HCT116 (cell line): ENCODE results near the gene RBM20. TPM values are rescaled to one million over a fixed set of nuclear protein-coding genes. Genes with fewer than 3 reads are reported as not detected.

Source experiments
- ATAC-seq: fragments of 200-7000 bp; cut with Tn5 transposase; 2 replicates; pipeline ENCODE4 v1.9.1; 2020; ENCODE audit warnings: mild to moderate bottlenecking, moderate library complexity
- BruUV-seq: library from RNA; stranded (reverse); fragments of 400-500 nt; replicated peaks from 2 replicates; lab custom pipeline; 2021; lab: Mats Ljungman, UMichigan
- CTCF ChIA-PET: fragments of 300-600 bp; sonication (Branson Sonifier 250); formaldehyde crosslinking; loops from one replicate; lab custom pipeline; 2021; ENCODE audit warnings: antibody characterized with exemption; lab: Charles Lee
- POLR2A ChIA-PET: fragments of 300-600, 350-600 bp; sonication (Branson Sonifier 250); formaldehyde crosslinking; loops from one replicate; lab custom pipeline; 2021; ENCODE audit warnings: antibody characterized with exemption; lab: Charles Lee
- RAD21 ChIA-PET, 2 experiments: fragments of 300-600 bp; sonication (Branson Sonifier 250); formaldehyde crosslinking; loops; one replicate each; lab custom pipeline; 2023; ENCODE audit warnings: low total read pairs in 2 of 2; ENCODE audit not compliant: uncharacterized antibody in 2 of 2, unreplicated experiment in 2 of 2, low non-redundant PET in 1 of 2; lab: Charles Lee
- DNase-seq: peaks from one replicate; pipeline ENCODE4 v3.0.0-alpha.2; 2010; ENCODE audit warnings: low read depth, low spot score
- H2AFZ ChIP-seq: fragments of 200-600 bp; shearing (Covaris generic), sonication (generic); 2 replicates; pipeline ENCODE4 v1.6.1; 2017; ENCODE audit warnings: low read depth, mixed run types, mixed read lengths, antibody characterized with exemption, low read length; ENCODE audit not compliant: poor library complexity, severe bottlenecking
- H3K27ac ChIP-seq: 2 replicates; pipeline ENCODE4 v1.5.1; 2012; ENCODE audit warnings: low read depth, low read length
- H3K27me3 ChIP-seq: fragments of 200-600 bp; sonication (generic); 2 replicates; pipeline ENCODE4 v1.6.1; 2016; ENCODE audit warnings: mixed run types, low read length, mixed read lengths; ENCODE audit not compliant: insufficient read depth
- H3K36me3 ChIP-seq, 2 experiments: fragments of 200-500 bp in 1 of 2; fragments of 200-600 bp in 1 of 2; sonication (Bioruptor generic) in 1 of 2; sonication (generic) in 1 of 2; 2 replicates each; pipeline versions ENCODE4 v1.5.1 to v1.6.1; 2014 to 2016; ENCODE audit warnings: low read length in 2 of 2, inconsistent platforms in 1 of 2, mixed read lengths in 1 of 2, mixed run types in 1 of 2; ENCODE audit not compliant: insufficient read depth in 2 of 2, control insufficient read depth in 1 of 2
- H3K4me1 ChIP-seq, 2 experiments: fragments of 200-600 bp in 1 of 2; sonication (generic) in 1 of 2; 2 replicates each; pipeline versions ENCODE4 v1.5.1 to v1.6.1; 2012 to 2017; ENCODE audit warnings: low read length in 2 of 2, inconsistent platforms in 1 of 2, mild to moderate bottlenecking in 1 of 2, mixed read lengths in 1 of 2, mixed run types in 1 of 2, moderate library complexity in 1 of 2; ENCODE audit not compliant: insufficient read depth in 2 of 2, control insufficient read depth in 1 of 2
- H3K4me2 ChIP-seq: fragments of 200-600 bp; sonication (generic); 2 replicates; pipeline ENCODE4 v1.6.1; 2017; ENCODE audit warnings: mixed run types, low read length, mixed read lengths
- H3K4me3 ChIP-seq, 2 experiments: fragments of 200-600 bp in 1 of 2; sonication (generic) in 1 of 2; replicated peaks in 1 of 2; 2 replicates each; pipeline ENCODE4 v1.5.1; 2011 to 2016; ENCODE audit warnings: low read length in 2 of 2, control low read depth in 1 of 2, low read depth in 1 of 2, mild to moderate bottlenecking in 1 of 2, mixed read lengths in 1 of 2, mixed run types in 1 of 2
- H3K79me2 ChIP-seq: fragments of 200-600 bp; sonication (generic); 2 replicates; pipeline ENCODE4 v1.6.1; 2017; ENCODE audit warnings: mild to moderate bottlenecking, mixed run types, low read length, moderate library complexity, mixed read lengths; ENCODE audit not compliant: insufficient read depth
- H3K9ac ChIP-seq: fragments of 200-600 bp; sonication (generic); 2 replicates; pipeline ENCODE4 v1.6.1; 2016; ENCODE audit warnings: low read length, mixed read lengths
- H3K9me2 ChIP-seq: fragments of 200-600 bp; sonication (generic), shearing (Covaris generic); 2 replicates; pipeline ENCODE4 v1.6.1; 2017; ENCODE audit warnings: mixed run types, mild to moderate bottlenecking, moderate library complexity; ENCODE audit not compliant: insufficient read depth
- H3K9me3 ChIP-seq, 2 experiments: fragments of 200-500 bp in 1 of 2; fragments of 200-600 bp in 1 of 2; sonication (Bioruptor generic) in 1 of 2; sonication (generic) in 1 of 2; 2 replicates each; pipeline ENCODE4 v1.6.1; 2014 to 2017; ENCODE audit warnings: low read length in 2 of 2, mixed read lengths in 2 of 2, inconsistent platforms in 1 of 2, low read depth in 1 of 2, mild to moderate bottlenecking in 1 of 2, mixed run types in 1 of 2, moderate library complexity in 1 of 2; ENCODE audit not compliant: control insufficient read depth in 1 of 2, insufficient read depth in 1 of 2
- H4K20me1 ChIP-seq: fragments of 200-600 bp; sonication (generic), shearing (Covaris generic); 2 replicates; pipeline ENCODE4 v1.6.1; 2017; ENCODE audit warnings: mixed run types, mild to moderate bottlenecking, moderate library complexity; ENCODE audit not compliant: insufficient read depth
- CBX3 ChIP-seq: IDR thresholded peaks from 2 replicates; pipeline ENCODE4 v1.6.1; 2012; ENCODE audit warnings: low read depth
- CEBPB ChIP-seq: IDR thresholded peaks from 2 replicates; pipeline ENCODE4 v1.6.1; 2012; ENCODE audit warnings: low read depth
- EGR1 ChIP-seq: IDR thresholded peaks from 2 replicates; pipeline ENCODE4 v1.6.1; 2012; ENCODE audit warnings: low read depth
- ELF1 ChIP-seq: IDR thresholded peaks from 2 replicates; pipeline ENCODE4 v1.6.1; 2012; ENCODE audit warnings: low read depth, borderline replicate concordance
- EZH2 ChIP-seq: fragments of 200-600 bp; sonication (generic); IDR thresholded peaks from 2 replicates; pipeline ENCODE4 v1.6.1; 2017; ENCODE audit warnings: antibody characterized with exemption, mixed run types
- EZH2phosphoT487 ChIP-seq: fragments of 200-600 bp; IDR thresholded peaks from 2 replicates; pipeline ENCODE4 v1.6.1; 2018; ENCODE audit warnings: antibody characterized with exemption, borderline replicate concordance
- FOSL1 ChIP-seq: IDR thresholded peaks from 2 replicates; pipeline ENCODE4 v1.6.1; 2012; ENCODE audit warnings: low read depth
- JUND ChIP-seq: IDR thresholded peaks from 2 replicates; pipeline ENCODE4 v1.6.1; 2012
- POLR2A ChIP-seq: IDR thresholded peaks from 2 replicates; pipeline ENCODE4 v1.7.0; 2011; ENCODE audit warnings: borderline replicate concordance; ENCODE audit not compliant: insufficient read depth, insufficient read length; ENCODE audit errors: extremely low read depth
- POLR2AphosphoS5 ChIP-seq: IDR thresholded peaks from 2 replicates; pipeline ENCODE4 v1.6.1; 2011; ENCODE audit warnings: mild to moderate bottlenecking, low read depth, low read length, moderate library complexity
- RAD21 ChIP-seq: IDR thresholded peaks from 2 replicates; pipeline ENCODE4 v1.6.1; 2012; ENCODE audit warnings: low read depth, mild to moderate bottlenecking
- SP1 ChIP-seq: IDR thresholded peaks from 2 replicates; pipeline ENCODE4 v1.6.1; 2012; ENCODE audit warnings: low read depth
- SRF ChIP-seq: IDR thresholded peaks from 2 replicates; pipeline ENCODE4 v1.6.1; 2012; ENCODE audit warnings: low read depth
- TCF7L2 ChIP-seq: IDR thresholded peaks from 2 replicates; pipeline ENCODE4 v1.7.0; 2011; ENCODE audit warnings: borderline replicate concordance, inconsistent platforms; ENCODE audit not compliant: insufficient read depth, insufficient read length; ENCODE audit errors: extremely low read depth
- YY1 ChIP-seq: IDR thresholded peaks from 2 replicates; pipeline ENCODE4 v1.6.1; 2011; ENCODE audit warnings: low read length, low read depth, moderate library complexity, mild to moderate bottlenecking; ENCODE audit not compliant: insufficient replicate concordance; ENCODE audit errors: extremely low read depth
- ZFX ChIP-seq: fragments of 450-650 bp; IDR thresholded peaks from 2 replicates; pipeline ENCODE4 v1.6.1; 2017
- intact Hi-C: fragments of 100-400 bp; cut with micrococcal nuclease; formaldehyde crosslinking; loops from 2 replicates; pipeline ENCODE4 v1.10.0; 2022
- total RNA-seq: library from RNA; stranded (reverse); gene quantifications from one replicate; pipeline ENCODE4 v1.2.1, GENCODE V29; 2021; ENCODE audit not compliant: unreplicated experiment
- TF ChIP-seq, protein P1 (sequence below): IDR thresholded peaks from 2 replicates; pipeline ENCODE4 v1.6.1; 2012
- TF ChIP-seq, protein P2 (sequence below): IDR thresholded peaks from 2 replicates; pipeline ENCODE4 v1.6.1; 2011; ENCODE audit warnings: mild to moderate bottlenecking, low read length, moderate library complexity; ENCODE audit not compliant: insufficient replicate concordance; ENCODE audit errors: extremely low read depth
- TF ChIP-seq, protein P3 (sequence below), 3 experiments: fragments of 200-600 bp in 1 of 3; sonication (generic) in 1 of 3; IDR thresholded peaks in 2 of 3; conservative IDR thresholded peaks in 1 of 3; 2 replicates each; pipeline ENCODE4 v1.5.1; 2012 to 2017; ENCODE audit warnings: low read depth in 2 of 3, low read length in 2 of 3, antibody characterized with exemption in 1 of 3, borderline replicate concordance in 1 of 3, control low read depth in 1 of 3, mild to moderate bottlenecking in 1 of 3, mixed read lengths in 1 of 3, mixed run types in 1 of 3, moderate library complexity in 1 of 3; ENCODE audit not compliant: insufficient read depth in 1 of 3
- TF ChIP-seq, protein P4 (sequence below): IDR thresholded peaks from 2 replicates; pipeline ENCODE4 v1.6.1; 2012; ENCODE audit warnings: low read depth

The RBM20 gene
- total RNA-seq, 1 experiment from 2014 or later, result 2.0 TPM

DNA sequence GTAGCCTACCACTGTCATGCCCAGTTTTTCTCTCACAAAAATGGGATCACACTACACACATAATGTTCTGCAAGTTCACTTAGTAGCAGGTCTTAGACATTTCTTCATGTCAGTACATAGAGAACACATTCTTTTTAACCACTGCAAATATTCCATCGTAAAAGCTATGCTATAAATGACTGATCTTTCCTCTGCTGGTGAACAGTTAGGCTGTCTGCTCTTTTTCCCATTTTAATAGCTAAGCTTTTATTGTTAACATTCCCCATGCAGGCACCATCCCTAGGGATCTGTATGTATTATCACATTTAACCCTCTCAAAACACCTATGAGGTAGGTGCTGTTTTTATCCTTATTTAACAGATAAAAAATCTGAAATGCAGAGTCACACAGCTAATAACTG lies 181.4 kb downstream of the RBM20 start:
- POLR2A ChIA-PET, result no interaction called here
- H3K27me3 ChIP-seq, result no peaks in the 10 kb centered on the region
- no peak overlapping the region for H2AFZ ChIP-seq
- H3K4me3 ChIP-seq, result no peak overlapping the region
- no peaks in the 10 kb centered on the region for H4K20me1 ChIP-seq
- no peak overlapping the region for H3K9ac ChIP-seq
- no peak overlapping the region for H3K4me2 ChIP-seq
- no peak for DNase-seq
- TF ChIP-seq ELF1 (no peak), RAD21 (no peak), CBX3 (no peak), EGR1 (no peak), SRF (no peak), FOSL1 (no peak), EZH2 (no peak), CEBPB (no peak), EZH2phosphoT487 (no peak), TCF7L2 (no peak), JUND (no peak), SP1 (no peak), POLR2AphosphoS5 (no peak), ZFX (no peak), YY1 (no peak), POLR2A (no peak)
- TF ChIP-seq, protein P1, sequence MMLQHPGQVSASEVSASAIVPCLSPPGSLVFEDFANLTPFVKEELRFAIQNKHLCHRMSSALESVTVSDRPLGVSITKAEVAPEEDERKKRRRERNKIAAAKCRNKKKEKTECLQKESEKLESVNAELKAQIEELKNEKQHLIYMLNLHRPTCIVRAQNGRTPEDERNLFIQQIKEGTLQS, result no peak
- TF ChIP-seq, protein P2, sequence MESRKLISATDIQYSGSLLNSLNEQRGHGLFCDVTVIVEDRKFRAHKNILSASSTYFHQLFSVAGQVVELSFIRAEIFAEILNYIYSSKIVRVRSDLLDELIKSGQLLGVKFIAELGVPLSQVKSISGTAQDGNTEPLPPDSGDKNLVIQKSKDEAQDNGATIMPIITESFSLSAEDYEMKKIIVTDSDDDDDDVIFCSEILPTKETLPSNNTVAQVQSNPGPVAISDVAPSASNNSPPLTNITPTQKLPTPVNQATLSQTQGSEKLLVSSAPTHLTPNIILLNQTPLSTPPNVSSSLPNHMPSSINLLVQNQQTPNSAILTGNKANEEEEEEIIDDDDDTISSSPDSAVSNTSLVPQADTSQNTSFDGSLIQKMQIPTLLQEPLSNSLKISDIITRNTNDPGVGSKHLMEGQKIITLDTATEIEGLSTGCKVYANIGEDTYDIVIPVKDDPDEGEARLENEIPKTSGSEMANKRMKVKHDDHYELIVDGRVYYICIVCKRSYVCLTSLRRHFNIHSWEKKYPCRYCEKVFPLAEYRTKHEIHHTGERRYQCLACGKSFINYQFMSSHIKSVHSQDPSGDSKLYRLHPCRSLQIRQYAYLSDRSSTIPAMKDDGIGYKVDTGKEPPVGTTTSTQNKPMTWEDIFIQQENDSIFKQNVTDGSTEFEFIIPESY, result no peak
- TF ChIP-seq, protein P3, sequence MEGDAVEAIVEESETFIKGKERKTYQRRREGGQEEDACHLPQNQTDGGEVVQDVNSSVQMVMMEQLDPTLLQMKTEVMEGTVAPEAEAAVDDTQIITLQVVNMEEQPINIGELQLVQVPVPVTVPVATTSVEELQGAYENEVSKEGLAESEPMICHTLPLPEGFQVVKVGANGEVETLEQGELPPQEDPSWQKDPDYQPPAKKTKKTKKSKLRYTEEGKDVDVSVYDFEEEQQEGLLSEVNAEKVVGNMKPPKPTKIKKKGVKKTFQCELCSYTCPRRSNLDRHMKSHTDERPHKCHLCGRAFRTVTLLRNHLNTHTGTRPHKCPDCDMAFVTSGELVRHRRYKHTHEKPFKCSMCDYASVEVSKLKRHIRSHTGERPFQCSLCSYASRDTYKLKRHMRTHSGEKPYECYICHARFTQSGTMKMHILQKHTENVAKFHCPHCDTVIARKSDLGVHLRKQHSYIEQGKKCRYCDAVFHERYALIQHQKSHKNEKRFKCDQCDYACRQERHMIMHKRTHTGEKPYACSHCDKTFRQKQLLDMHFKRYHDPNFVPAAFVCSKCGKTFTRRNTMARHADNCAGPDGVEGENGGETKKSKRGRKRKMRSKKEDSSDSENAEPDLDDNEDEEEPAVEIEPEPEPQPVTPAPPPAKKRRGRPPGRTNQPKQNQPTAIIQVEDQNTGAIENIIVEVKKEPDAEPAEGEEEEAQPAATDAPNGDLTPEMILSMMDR (IDR thresholded peaks at IDR 0.05 in 2 of 3, conservative IDR thresholded peaks at IDR 0.05 in 1 of 3; ENCODE audit: borderline replicate concordance in 1 of 3, insufficient read depth in 1 of 3, low read depth in 2 of 3, low read length in 2 of 3), result no peak
- TF ChIP-seq, protein P4, sequence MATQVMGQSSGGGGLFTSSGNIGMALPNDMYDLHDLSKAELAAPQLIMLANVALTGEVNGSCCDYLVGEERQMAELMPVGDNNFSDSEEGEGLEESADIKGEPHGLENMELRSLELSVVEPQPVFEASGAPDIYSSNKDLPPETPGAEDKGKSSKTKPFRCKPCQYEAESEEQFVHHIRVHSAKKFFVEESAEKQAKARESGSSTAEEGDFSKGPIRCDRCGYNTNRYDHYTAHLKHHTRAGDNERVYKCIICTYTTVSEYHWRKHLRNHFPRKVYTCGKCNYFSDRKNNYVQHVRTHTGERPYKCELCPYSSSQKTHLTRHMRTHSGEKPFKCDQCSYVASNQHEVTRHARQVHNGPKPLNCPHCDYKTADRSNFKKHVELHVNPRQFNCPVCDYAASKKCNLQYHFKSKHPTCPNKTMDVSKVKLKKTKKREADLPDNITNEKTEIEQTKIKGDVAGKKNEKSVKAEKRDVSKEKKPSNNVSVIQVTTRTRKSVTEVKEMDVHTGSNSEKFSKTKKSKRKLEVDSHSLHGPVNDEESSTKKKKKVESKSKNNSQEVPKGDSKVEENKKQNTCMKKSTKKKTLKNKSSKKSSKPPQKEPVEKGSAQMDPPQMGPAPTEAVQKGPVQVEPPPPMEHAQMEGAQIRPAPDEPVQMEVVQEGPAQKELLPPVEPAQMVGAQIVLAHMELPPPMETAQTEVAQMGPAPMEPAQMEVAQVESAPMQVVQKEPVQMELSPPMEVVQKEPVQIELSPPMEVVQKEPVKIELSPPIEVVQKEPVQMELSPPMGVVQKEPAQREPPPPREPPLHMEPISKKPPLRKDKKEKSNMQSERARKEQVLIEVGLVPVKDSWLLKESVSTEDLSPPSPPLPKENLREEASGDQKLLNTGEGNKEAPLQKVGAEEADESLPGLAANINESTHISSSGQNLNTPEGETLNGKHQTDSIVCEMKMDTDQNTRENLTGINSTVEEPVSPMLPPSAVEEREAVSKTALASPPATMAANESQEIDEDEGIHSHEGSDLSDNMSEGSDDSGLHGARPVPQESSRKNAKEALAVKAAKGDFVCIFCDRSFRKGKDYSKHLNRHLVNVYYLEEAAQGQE, result no peak
- no TSS peak for BruUV-seq
- no peak overlapping the region for H3K27ac ChIP-seq
- H3K36me3 ChIP-seq, result no peaks in the 10 kb centered on the region
- no peaks in the 10 kb centered on the region for H3K79me2 ChIP-seq
- ATAC-seq, result no peak
- H3K4me1 ChIP-seq, result no peaks in the 10 kb centered on the region
- no peaks in the 10 kb centered on the region for H3K9me3 ChIP-seq
- H3K9me2 ChIP-seq, result no peaks in the 10 kb centered on the region
- intact Hi-C loops, result no loop called here
- CTCF ChIA-PET, result no interaction called here
- RAD21 ChIA-PET, result no interaction called here
